Astrocyte (in vitro differentiated cells and primary cell): Measurements from ENCODE around the gene CDT1. TPM values are rescaled to one million over a fixed set of nuclear protein-coding genes. Genes with fewer than 3 reads are reported as not detected.

Experiments
- DNase-seq: peaks from one replicate; pipeline ENCODE4 v3.0.0-alpha.2; 2010; ENCODE audit warnings: low read depth
- FAIRE-seq: peaks from 2 replicates; lab custom pipeline; 2011; peaks lifted over from hg19 to GRCh38; lab: Jason Lieb, UNC
- H2AFZ ChIP-seq: 2 replicates; pipeline ENCODE4 v1.6.0; 2012; ENCODE audit warnings: low read depth, low read length, inconsistent platforms
- H3K27ac ChIP-seq: 2 replicates; pipeline ENCODE4 v1.5.1; 2011; ENCODE audit warnings: low read depth, low read length, inconsistent platforms
- H3K27me3 ChIP-seq: 2 replicates; pipeline ENCODE4 v1.6.0; 2011; ENCODE audit warnings: low read length, inconsistent platforms; ENCODE audit not compliant: insufficient read depth
- H3K36me3 ChIP-seq: 2 replicates; pipeline ENCODE4 v1.5.1; 2011; ENCODE audit warnings: low read length, inconsistent platforms; ENCODE audit not compliant: insufficient read depth
- H3K4me1 ChIP-seq: 2 replicates; pipeline ENCODE4 v1.5.1; 2011; ENCODE audit warnings: low read length, inconsistent platforms; ENCODE audit not compliant: insufficient read depth
- H3K4me2 ChIP-seq: 2 replicates; pipeline ENCODE4 v1.6.0; 2012; ENCODE audit warnings: low read length, inconsistent platforms
- H3K4me3 ChIP-seq: 2 replicates; pipeline ENCODE4 v1.5.1; 2011; ENCODE audit warnings: low read depth, mild to moderate bottlenecking, low read length, inconsistent platforms; ENCODE audit not compliant: insufficient read depth
- H3K79me2 ChIP-seq: 2 replicates; pipeline ENCODE4 v1.6.0; 2012; ENCODE audit warnings: mild to moderate bottlenecking, low read length, inconsistent platforms; ENCODE audit not compliant: insufficient read depth
- H3K9ac ChIP-seq: 2 replicates; pipeline ENCODE4 v1.6.0; 2012; ENCODE audit warnings: mild to moderate bottlenecking, low read length, inconsistent platforms
- H3K9me3 ChIP-seq: 2 replicates; pipeline ENCODE4 v1.5.1; 2012; ENCODE audit warnings: low read depth, mild to moderate bottlenecking, low read length, inconsistent platforms; ENCODE audit not compliant: insufficient read depth
- H4K20me1 ChIP-seq: 2 replicates; pipeline ENCODE4 v1.6.0; 2012; ENCODE audit warnings: low read length, inconsistent platforms; ENCODE audit not compliant: insufficient read depth
- H3K27ac Mint-ChIP-seq: one replicate; pipeline ENCODE4 v1.8.0; 2021; ENCODE audit warnings: mild to moderate bottlenecking, mixed read lengths; ENCODE audit not compliant: unreplicated experiment
- H3K27me3 Mint-ChIP-seq: one replicate; pipeline ENCODE4 v1.8.0; 2021; ENCODE audit warnings: low read depth, mixed read lengths; ENCODE audit not compliant: unreplicated experiment
- H3K36me3 Mint-ChIP-seq: one replicate; pipeline ENCODE4 v1.8.0; 2021; ENCODE audit warnings: low read depth, mixed read lengths; ENCODE audit not compliant: unreplicated experiment
- H3K4me1 Mint-ChIP-seq: one replicate; pipeline ENCODE4 v1.8.0; 2021; ENCODE audit warnings: low read depth, mixed read lengths; ENCODE audit not compliant: unreplicated experiment
- H3K4me3 Mint-ChIP-seq: one replicate; pipeline ENCODE4 v1.8.0; 2021; ENCODE audit warnings: mild to moderate bottlenecking, moderate library complexity, mixed read lengths; ENCODE audit not compliant: unreplicated experiment
- H3K9me3 Mint-ChIP-seq: one replicate; pipeline ENCODE4 v1.8.0; 2021; ENCODE audit warnings: mild to moderate bottlenecking, mixed read lengths; ENCODE audit not compliant: unreplicated experiment
- CTCF ChIP-seq: IDR thresholded peaks from 2 replicates; pipeline ENCODE4 v1.5.1; 2011; ENCODE audit warnings: low read depth, mild to moderate bottlenecking, inconsistent platforms, low read length, moderate library complexity; ENCODE audit not compliant: insufficient read depth
- EZH2 ChIP-seq: IDR thresholded peaks from 2 replicates; pipeline ENCODE4 v1.6.1; 2012; ENCODE audit warnings: mild to moderate bottlenecking, low read length, inconsistent platforms; ENCODE audit not compliant: insufficient read depth
- total RNA-seq: library from RNA; stranded (reverse); gene quantifications from 2 replicates; pipeline ENCODE4 v1.2.1, GENCODE V29; 2021

The CDT1 gene
- total RNA-seq, 1 donor from 2014 or later: 4.7 TPM

- Histone ChIP-seq H2AFZ (no peak overlapping the region), H3K36me3 (no peaks in the 10 kb centered on the region), H3K9ac (no peak overlapping the region), H3K4me3 (no peak overlapping the region), H4K20me1 (no peaks in the 10 kb centered on the region), H3K4me2 (no peak overlapping the region), H3K79me2 (no peaks in the 10 kb centered on the region), H3K9me3 (no peaks in the 10 kb centered on the region), H3K4me1 (peaks cover 7% of the 10 kb centered on the region), H3K27ac (no peak overlapping the region), H3K27me3 (no peaks in the 10 kb centered on the region)
- no peak overlapping the region for H3K4me3 Mint-ChIP-seq
- H3K4me1 Mint-ChIP-seq: no peaks in the 10 kb centered on the region
- H3K9me3 Mint-ChIP-seq: no peaks in the 10 kb centered on the region
- DNase-seq (no peak), FAIRE-seq (no peak)
- H3K27ac Mint-ChIP-seq: no peak overlapping the region
- TF ChIP-seq EZH2: no peak
- no peak for TF ChIP-seq CTCF
- peaks cover 2% of the 10 kb centered on the region for H3K27me3 Mint-ChIP-seq
- H3K36me3 Mint-ChIP-seq: no peaks in the 10 kb centered on the region
These were observed 5.5 kb upstream of the CDT1 start for GRCh38 chr16:88798073-88798472.

- H4K20me1 ChIP-seq: no peaks in the 10 kb centered on the region
- no peak overlapping the region for H3K4me3 ChIP-seq
- H3K9me3 ChIP-seq: no peaks in the 10 kb centered on the region
- TF ChIP-seq CTCF: no peak
- no peak for TF ChIP-seq EZH2
- no peak overlapping the region for H3K4me3 Mint-ChIP-seq
- peaks cover 2% of the 10 kb centered on the region for H3K27me3 Mint-ChIP-seq
- H3K27ac ChIP-seq: no peak overlapping the region
- no peaks in the 10 kb centered on the region for H3K36me3 Mint-ChIP-seq
- no peaks in the 10 kb centered on the region for H3K27me3 ChIP-seq
- no peak overlapping the region for H3K4me2 ChIP-seq
- peaks cover 7% of the 10 kb centered on the region for H3K4me1 ChIP-seq
- DNase-seq: no peak
- no peak overlapping the region for H2AFZ ChIP-seq
- H3K36me3 ChIP-seq: no peaks in the 10 kb centered on the region
- H3K9me3 Mint-ChIP-seq: no peaks in the 10 kb centered on the region
- H3K27ac Mint-ChIP-seq: no peak overlapping the region
- H3K4me1 Mint-ChIP-seq: no peaks in the 10 kb centered on the region
- no peak for FAIRE-seq
- H3K79me2 ChIP-seq: no peaks in the 10 kb centered on the region
- H3K9ac ChIP-seq: no peak overlapping the region
These were observed 4.7 kb upstream of the CDT1 start for GRCh38 chr16:88798772-88799455.

GRCh38 chr16:88799569-88800276, 3.9 kb upstream of the CDT1 start:
- Mint-ChIP-seq H3K27me3 (peaks cover 2% of the 10 kb centered on the region), H3K27ac (no peak overlapping the region), H3K4me3 (no peak overlapping the region), H3K9me3 (no peaks in the 10 kb centered on the region), H3K4me1 (no peaks in the 10 kb centered on the region), H3K36me3 (no peaks in the 10 kb centered on the region)
- Histone ChIP-seq H3K79me2 (peaks cover 7% of the 10 kb centered on the region), H3K4me3 (no peak overlapping the region), H3K36me3 (no peaks in the 10 kb centered on the region), H3K27me3 (no peaks in the 10 kb centered on the region), H3K9ac (no peak overlapping the region), H3K9me3 (no peaks in the 10 kb centered on the region), H3K4me1 (peaks cover 12% of the 10 kb centered on the region), H4K20me1 (peaks cover under 1% of the 10 kb centered on the region), H3K27ac (no peak overlapping the region), H3K4me2 (no peak overlapping the region), H2AFZ (no peak overlapping the region)
- no peak for DNase-seq
- TF ChIP-seq EZH2 (no peak), CTCF (no peak)
- no peak for FAIRE-seq
